HepG2 (cell line): Measurements from ENCODE around the gene BICRAL. TPM values are rescaled to one million over a fixed set of nuclear protein-coding genes. Genes with fewer than 3 reads are reported as not detected.

Source experiments
- AKAP8 ChIP-seq: sonication (generic); formaldehyde crosslinking; IDR thresholded peaks from 2 replicates; pipeline ENCODE4 v1.5.1; 2020; ENCODE audit warnings: mild to moderate bottlenecking, missing genetic modification reagents
- HDAC2 ChIP-seq: sonication (generic); formaldehyde crosslinking; IDR thresholded peaks from 2 replicates; pipeline ENCODE4 v1.4.0; 2020; ENCODE audit warnings: missing genetic modification reagents
- RAD51 ChIP-seq: fragments of 450-650 bp; IDR thresholded peaks from 2 replicates; pipeline ENCODE4 v1.6.1; 2016; ENCODE audit warnings: borderline replicate concordance
- RFXAP ChIP-seq: sonication (generic); formaldehyde crosslinking; IDR thresholded peaks from 2 replicates; pipeline ENCODE4 v1.4.0; 2020; ENCODE audit warnings: missing genetic modification reagents, borderline replicate concordance
- SP5 ChIP-seq: IDR thresholded peaks from 2 replicates; pipeline ENCODE4 v1.6.1; 2016; ENCODE audit warnings: low read depth, borderline replicate concordance
- ZFP62 ChIP-seq: sonication (generic); formaldehyde crosslinking; IDR thresholded peaks from 2 replicates; pipeline ENCODE4 v1.4.0; 2020; ENCODE audit warnings: missing genetic modification reagents
- ZNF543 ChIP-seq: sonication (generic); formaldehyde crosslinking; IDR thresholded peaks from 2 replicates; pipeline ENCODE4 v1.4.0; 2020; ENCODE audit warnings: mild to moderate bottlenecking, missing genetic modification reagents
- polyA plus RNA-seq, 8 experiments: library from polyadenylated mRNA; depleted of rRNA in 3 of 8; stranded (reverse) in 7 of 8; unstranded in 1 of 8; fragments of >200 nt; fragmentation: Illumina TruSeq in 4 of 8; extraction: Trizol in 4 of 8; gene quantifications; 2 replicates each; pipeline versions ENCODE4 v1.2.1 to v1.2.3, GENCODE V29; 2011 to 2016; ENCODE audit warnings: low read depth in 4 of 8, missing spikeins in 1 of 8, mixed read lengths in 1 of 8; ENCODE audit not compliant: insufficient read depth in 1 of 8
- total RNA-seq, 5 experiments: library from RNA; depleted of rRNA; stranded (reverse); fragments of >200 nt; fragmentation: Illumina TruSeq; extraction: Trizol; gene quantifications; 2 replicates each; pipeline ENCODE4 v1.2.3, GENCODE V29; 2016; ENCODE audit warnings: low read depth in 1 of 5
- TF ChIP-seq, protein P1 (sequence below), 2 experiments: sonication (generic) in 1 of 2; formaldehyde crosslinking in 1 of 2; IDR thresholded peaks; 2 replicates each; pipeline versions ENCODE4 v1.4.0 to v1.6.1; 2016 to 2020; ENCODE audit warnings: borderline replicate concordance in 1 of 2, low read depth in 1 of 2, mild to moderate bottlenecking in 1 of 2, missing genetic modification reagents in 1 of 2

BICRAL gene
- total and polyA plus RNA-seq, 2 of the 13 experiments (the other 11 are each of a cell fraction or from before 2014, with no cell fraction given): 5.0 to 13.5 TPM

DNA sequence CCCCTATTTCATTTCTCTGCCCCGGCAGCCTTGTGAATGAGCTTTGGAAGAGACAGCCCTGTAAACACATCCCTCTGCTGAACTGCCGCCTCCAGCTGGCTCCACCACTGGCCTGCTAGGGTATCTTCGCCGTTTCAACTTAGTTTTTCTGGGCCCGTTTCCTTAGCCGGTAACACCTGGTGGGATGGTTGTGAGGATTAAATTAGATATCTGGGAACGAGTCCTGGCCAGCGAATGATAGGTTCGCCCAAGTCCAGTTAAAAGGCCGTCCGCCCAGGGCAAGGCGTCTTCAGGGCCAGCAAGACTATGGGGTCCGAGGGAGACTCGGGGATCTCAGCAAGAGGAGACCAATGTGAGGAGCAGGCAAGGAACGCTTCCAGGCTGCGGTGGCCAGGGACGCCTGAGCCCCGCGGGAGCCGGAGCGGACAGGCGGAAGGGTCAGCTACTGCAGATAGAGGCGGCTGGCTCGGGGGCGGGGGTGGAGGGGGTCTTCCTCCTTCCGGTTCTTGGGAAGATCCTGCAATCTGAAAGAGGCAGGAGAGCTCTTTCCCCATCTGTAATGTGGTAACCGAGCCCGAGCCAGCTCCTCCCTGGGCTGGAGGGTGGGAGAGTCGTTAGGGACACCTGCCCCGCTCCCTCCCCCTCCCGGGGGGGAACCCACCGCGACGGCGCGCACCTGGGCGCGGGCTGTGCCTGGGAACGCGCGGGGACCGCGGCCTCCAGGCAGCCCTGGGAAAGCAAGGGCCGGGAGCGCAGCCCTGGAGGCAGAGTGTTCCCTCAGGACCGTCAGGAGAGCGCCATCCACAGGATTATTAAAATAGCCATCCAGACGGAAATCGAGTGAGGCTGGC lies 129.5 kb downstream of the BICRAL start (continued):
- TF ChIP-seq RAD51 (no peak), ZFP62 (CRISPR knock-in tag) (no peak), RFXAP (CRISPR knock-in tag) (0 out of 2 replicates have a peak, but pooled peaks have one; percentile 17), HDAC2 (CRISPR knock-in tag) (0 out of 2 replicates have a peak, but pooled peaks have one; percentile 34), ZNF543 (CRISPR knock-in tag) (no peak), AKAP8 (CRISPR knock-in tag) (no peak), SP5 (no peak)
- TF ChIP-seq, protein P1, sequence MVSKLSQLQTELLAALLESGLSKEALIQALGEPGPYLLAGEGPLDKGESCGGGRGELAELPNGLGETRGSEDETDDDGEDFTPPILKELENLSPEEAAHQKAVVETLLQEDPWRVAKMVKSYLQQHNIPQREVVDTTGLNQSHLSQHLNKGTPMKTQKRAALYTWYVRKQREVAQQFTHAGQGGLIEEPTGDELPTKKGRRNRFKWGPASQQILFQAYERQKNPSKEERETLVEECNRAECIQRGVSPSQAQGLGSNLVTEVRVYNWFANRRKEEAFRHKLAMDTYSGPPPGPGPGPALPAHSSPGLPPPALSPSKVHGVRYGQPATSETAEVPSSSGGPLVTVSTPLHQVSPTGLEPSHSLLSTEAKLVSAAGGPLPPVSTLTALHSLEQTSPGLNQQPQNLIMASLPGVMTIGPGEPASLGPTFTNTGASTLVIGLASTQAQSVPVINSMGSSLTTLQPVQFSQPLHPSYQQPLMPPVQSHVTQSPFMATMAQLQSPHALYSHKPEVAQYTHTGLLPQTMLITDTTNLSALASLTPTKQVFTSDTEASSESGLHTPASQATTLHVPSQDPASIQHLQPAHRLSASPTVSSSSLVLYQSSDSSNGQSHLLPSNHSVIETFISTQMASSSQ (IDR thresholded peaks at IDR 0.05; ENCODE audit: low read depth): no peak
- TF ChIP-seq, protein P1 (CRISPR knock-in tag; IDR thresholded peaks at IDR 0.05; ENCODE audit: borderline replicate concordance): no peak
